ENCODE data around the gene NEUROD2. TPM values are rescaled to one million over a fixed set of nuclear protein-coding genes. Genes with fewer than 3 reads are reported as not detected.

Gene NEUROD2
- total and polyA plus RNA-seq, 4 donors: not detected

GRCh38 chr17:39600997-39601597 lies 6.6 kb downstream of the NEUROD2 start:
- Histone ChIP-seq H3K36me3 (ENCODE audit: control insufficient read depth in 4 of 4, insufficient read depth in 3 of 4, low read depth in 1 of 4, low read length in 3 of 4) (no peaks in the 10 kb centered on the region), H3K27me3 (ENCODE audit: control insufficient read depth in 4 of 4, insufficient read depth in 4 of 4, low read length in 3 of 4) (peaks cover 15 to 26% (median 18%) of the 10 kb centered on the region in 4 donors), H3K4me3 (ENCODE audit: low read depth in 1 of 3, low read length in 3 of 3) (no peak overlapping the region), H3K27ac (ENCODE audit: low read depth in 1 of 2, low read length in 2 of 2) (no peak overlapping the region), H3K9me3 (ENCODE audit: control insufficient read depth in 4 of 4, low read length in 3 of 4) (no peaks in the 10 kb centered on the region), H3K9ac (ENCODE audit: low read depth in 1 of 2, low read length in 2 of 2) (no peak overlapping the region), H3K4me1 (ENCODE audit: control insufficient read depth in 4 of 4, insufficient read depth in 4 of 4, low read length in 3 of 4) (peaks cover 9 to 24% (median 14%) of the 10 kb centered on the region in 4 donors)
- TF ChIP-seq MAX (IDR thresholded peaks at IDR 0.05) (no peak), RXRA (IDR thresholded peaks at IDR 0.05) (no peak), CTCF (IDR thresholded peaks at IDR 0.05; ENCODE audit: low read depth, low read length, missing input control) (no peak), YY1 (IDR thresholded peaks at IDR 0.05) (no peak), EGR1 (IDR thresholded peaks at IDR 0.05; ENCODE audit: low read depth in 2 of 2) (no peak), TAF1 (conservative IDR thresholded peaks at IDR 0.05) (no peak), FOXA2 (IDR thresholded peaks at IDR 0.05) (no peak), ATF3 (IDR thresholded peaks at IDR 0.05) (no peak), SP1 (IDR thresholded peaks at IDR 0.05) (no peak), HNF4G (IDR thresholded peaks at IDR 0.05) (no peak), JUND (IDR thresholded peaks at IDR 0.05) (no peak), RAD21 (IDR thresholded peaks at IDR 0.05) (no peak), ZBTB33 (IDR thresholded peaks at IDR 0.05) (no peak), NR2F2 (IDR thresholded peaks at IDR 0.05) (no peak), FOXA1 (IDR thresholded peaks at IDR 0.05) (no peak), HNF4A (conservative IDR thresholded peaks at IDR 0.05) (no peak), GABPA (IDR thresholded peaks at IDR 0.05 in 1 of 2, conservative IDR thresholded peaks at IDR 0.05 in 1 of 2) (no peak), REST (IDR thresholded peaks at IDR 0.05) (no peak)
- DNase-seq (ENCODE audit: low spot score): no peak
- WGBS: 11% methylated on average over 21 of the region's 21 CpGs

All from liver (tissue), 9 donors.